Lower leg skin (tissue), 3 donors: ENCODE results near the gene ARHGAP22.

Experiments
- CTCF ChIP-seq, 3 donors: fragments of 450-650 bp; IDR thresholded peaks; one replicate each; pipeline ENCODE4 v1.5.1; 2016; ENCODE audit warnings: antibody characterized with exemption in 3 of 3, mild to moderate bottlenecking in 3 of 3, moderate library complexity in 2 of 3
- POLR2A ChIP-seq, 2 donors: fragments of 450-650 bp; IDR thresholded peaks; one replicate each; pipeline ENCODE4 v1.6.1; 2016 to 2017; ENCODE audit warnings: antibody characterized with exemption in 2 of 2, mild to moderate bottlenecking in 1 of 2, moderate library complexity in 1 of 2

GRCh38 chr10:48633381-48634197 lies 28.7 kb upstream of the ARHGAP22 start:
- TF ChIP-seq CTCF (IDR thresholded peaks at IDR 0.05): no peak
- no peak for TF ChIP-seq POLR2A (IDR thresholded peaks at IDR 0.05)
